ENCODE results near the gene SDF2L1. TPM values are rescaled to one million over a fixed set of nuclear protein-coding genes. Genes with fewer than 3 reads are reported as not detected.

Gene SDF2L1
- total RNA-seq, 2 donors from 2014 or later = 30.5 to 87.2 TPM

DNA sequence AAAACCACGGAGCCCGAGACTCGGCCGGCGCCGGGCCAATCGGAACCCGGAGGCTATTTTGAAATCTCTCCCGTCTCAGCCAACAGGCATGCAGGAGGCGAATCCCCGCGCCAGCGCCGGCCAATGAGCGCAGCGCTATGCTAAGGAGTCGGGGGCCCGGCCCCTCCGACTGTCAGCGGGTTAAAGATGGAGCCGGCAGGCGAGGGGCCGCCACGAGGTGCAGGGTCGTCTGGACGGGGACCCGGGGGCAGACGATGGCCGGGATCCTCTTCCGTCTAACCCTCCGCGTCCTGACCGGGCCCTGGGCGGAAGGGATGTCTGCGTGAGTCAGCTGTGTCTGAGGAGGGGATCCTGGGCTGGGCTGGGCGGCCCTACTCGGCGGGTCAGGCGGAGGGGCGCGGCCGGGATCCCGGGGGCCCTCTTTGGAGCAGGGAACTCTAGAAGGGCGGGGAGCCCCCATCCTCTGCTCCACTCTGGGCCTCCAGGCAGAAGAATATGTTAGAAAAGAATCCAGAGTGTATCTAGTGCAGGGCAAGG is 10.0 kb downstream of the SDF2L1 start:
- TF ChIP-seq, protein P1, sequence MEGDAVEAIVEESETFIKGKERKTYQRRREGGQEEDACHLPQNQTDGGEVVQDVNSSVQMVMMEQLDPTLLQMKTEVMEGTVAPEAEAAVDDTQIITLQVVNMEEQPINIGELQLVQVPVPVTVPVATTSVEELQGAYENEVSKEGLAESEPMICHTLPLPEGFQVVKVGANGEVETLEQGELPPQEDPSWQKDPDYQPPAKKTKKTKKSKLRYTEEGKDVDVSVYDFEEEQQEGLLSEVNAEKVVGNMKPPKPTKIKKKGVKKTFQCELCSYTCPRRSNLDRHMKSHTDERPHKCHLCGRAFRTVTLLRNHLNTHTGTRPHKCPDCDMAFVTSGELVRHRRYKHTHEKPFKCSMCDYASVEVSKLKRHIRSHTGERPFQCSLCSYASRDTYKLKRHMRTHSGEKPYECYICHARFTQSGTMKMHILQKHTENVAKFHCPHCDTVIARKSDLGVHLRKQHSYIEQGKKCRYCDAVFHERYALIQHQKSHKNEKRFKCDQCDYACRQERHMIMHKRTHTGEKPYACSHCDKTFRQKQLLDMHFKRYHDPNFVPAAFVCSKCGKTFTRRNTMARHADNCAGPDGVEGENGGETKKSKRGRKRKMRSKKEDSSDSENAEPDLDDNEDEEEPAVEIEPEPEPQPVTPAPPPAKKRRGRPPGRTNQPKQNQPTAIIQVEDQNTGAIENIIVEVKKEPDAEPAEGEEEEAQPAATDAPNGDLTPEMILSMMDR (IDR thresholded peaks at IDR 0.05) = no peak
- TF ChIP-seq POLR2A (IDR thresholded peaks at IDR 0.05) = no peak
- TF ChIP-seq POLR2AphosphoS5 (IDR thresholded peaks at IDR 0.05) = peak; percentile 79
- DNase-seq (ENCODE audit: low spot score) = peak; percentile 87
- Histone ChIP-seq H3K36me3 (no peaks in the 10 kb centered on the region), H3K4me3 (peak overlapping the region; percentile 28 to 31), H3K4me1 (replicated peaks) (peaks cover 3% of the 10 kb centered on the region), H3K27ac (no peak overlapping the region), H3K9me3 (no peaks in the 10 kb centered on the region), H3K27me3 (replicated peaks; ENCODE audit: insufficient read depth) (no peaks in the 10 kb centered on the region)
- intact Hi-C loops (cut with DNase I) = no loop called here
- WGBS = under 1% methylated on average over 44 of the region's 44 CpGs

DNA sequence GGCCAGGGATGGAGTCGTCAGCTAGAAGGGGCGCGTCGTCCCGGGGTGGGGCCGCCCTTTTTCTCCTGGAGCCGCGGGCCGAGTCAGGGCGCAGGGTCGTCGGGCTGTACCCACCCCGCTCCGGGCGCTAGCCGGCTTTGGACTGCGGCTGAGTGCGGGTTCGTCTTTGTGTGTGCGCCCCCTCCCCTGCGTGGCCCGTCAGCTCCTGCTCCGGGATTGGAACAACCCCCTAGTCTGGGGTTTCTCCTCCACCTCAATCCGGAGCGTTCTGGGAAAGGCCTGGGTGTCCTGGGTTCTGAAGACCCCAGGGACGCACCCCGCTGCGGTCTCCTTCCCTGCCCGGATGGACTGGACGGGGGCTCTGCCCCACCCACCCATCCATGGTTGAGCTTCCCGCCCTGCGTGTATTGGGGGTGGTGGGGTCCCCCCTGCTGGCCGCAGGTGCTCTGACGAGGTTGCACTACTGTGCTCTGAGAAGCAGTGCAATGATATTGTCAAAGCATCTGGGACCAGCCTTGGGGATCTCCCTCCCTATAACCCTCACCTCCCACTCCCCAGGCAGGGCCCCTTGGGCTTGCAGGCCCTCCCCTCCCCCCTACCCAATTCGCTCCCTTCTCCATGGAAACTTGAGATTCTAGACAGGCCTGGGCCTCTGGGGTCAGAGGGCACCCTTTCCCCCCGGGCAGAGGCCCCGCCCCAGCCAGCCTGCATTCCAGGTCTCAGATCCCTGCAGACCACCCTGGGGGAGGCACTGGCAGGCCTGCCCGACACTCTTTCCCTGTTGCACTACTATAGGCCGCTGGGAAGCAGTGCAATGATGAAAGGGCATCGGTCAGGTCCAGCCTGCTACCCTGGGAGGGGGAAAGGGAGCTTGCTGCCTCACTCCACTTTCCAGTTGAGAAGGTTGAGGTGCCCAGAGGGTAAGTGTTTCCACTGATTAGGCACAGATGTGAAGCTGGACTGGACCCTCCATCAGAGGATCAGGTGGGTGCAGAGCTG is 10.7 kb downstream of the SDF2L1 start:
- TF ChIP-seq POLR2AphosphoS5 (IDR thresholded peaks at IDR 0.05) = no peak
- TF ChIP-seq, protein P1 (IDR thresholded peaks at IDR 0.05) = no peak
- no peak for TF ChIP-seq POLR2A (IDR thresholded peaks at IDR 0.05)
- peak overlapping the region; percentile 28 to 31 for H3K4me3 ChIP-seq
- H3K4me1 ChIP-seq (replicated peaks) = peaks cover 3% of the 10 kb centered on the region
- H3K27me3 ChIP-seq (replicated peaks; ENCODE audit: insufficient read depth) = no peaks in the 10 kb centered on the region
- H3K9me3 ChIP-seq = no peaks in the 10 kb centered on the region
- H3K27ac ChIP-seq = no peak overlapping the region
- intact Hi-C loops (cut with DNase I) = no loop called here
- WGBS = 18% methylated on average over 39 of the region's 40 CpGs
- DNase-seq (ENCODE audit: low spot score) = no peak
- H3K36me3 ChIP-seq = no peaks in the 10 kb centered on the region

DNA sequence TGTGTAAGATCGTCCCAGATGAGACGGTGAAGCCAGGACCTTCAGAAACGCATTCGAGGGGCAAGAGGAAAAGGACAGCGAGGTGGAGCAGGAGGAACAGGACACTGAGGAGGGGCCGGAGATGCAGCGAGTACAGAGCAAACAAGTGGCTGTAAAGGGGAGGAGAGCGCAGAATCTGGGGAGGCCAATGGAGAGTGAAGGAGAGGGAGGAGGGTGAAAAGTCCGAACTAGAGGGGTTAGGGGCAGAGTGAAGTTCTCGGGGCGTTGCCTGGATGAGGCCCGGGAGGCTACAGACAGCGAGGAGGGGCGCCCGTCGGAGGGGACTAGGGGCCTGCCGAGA is 14.9 kb downstream of the SDF2L1 start:
- H3K27ac ChIP-seq = no peak overlapping the region
- intact Hi-C loops (cut with DNase I) = no loop called here
- H3K4me1 ChIP-seq (replicated peaks) = no peaks in the 10 kb centered on the region
- H3K27me3 ChIP-seq (replicated peaks; ENCODE audit: insufficient read depth) = no peaks in the 10 kb centered on the region
- TF ChIP-seq POLR2A (IDR thresholded peaks at IDR 0.05) (no peak), POLR2AphosphoS5 (IDR thresholded peaks at IDR 0.05) (no peak)
- TF ChIP-seq, protein P1 (IDR thresholded peaks at IDR 0.05) = no peak
- WGBS = 30% methylated on average over 17 of the region's 17 CpGs
- no peaks in the 10 kb centered on the region for H3K9me3 ChIP-seq
- no peak for DNase-seq (ENCODE audit: low spot score)
- peak overlapping the region; percentile 24 to 41 for H3K4me3 ChIP-seq
- H3K36me3 ChIP-seq = no peaks in the 10 kb centered on the region

DNA sequence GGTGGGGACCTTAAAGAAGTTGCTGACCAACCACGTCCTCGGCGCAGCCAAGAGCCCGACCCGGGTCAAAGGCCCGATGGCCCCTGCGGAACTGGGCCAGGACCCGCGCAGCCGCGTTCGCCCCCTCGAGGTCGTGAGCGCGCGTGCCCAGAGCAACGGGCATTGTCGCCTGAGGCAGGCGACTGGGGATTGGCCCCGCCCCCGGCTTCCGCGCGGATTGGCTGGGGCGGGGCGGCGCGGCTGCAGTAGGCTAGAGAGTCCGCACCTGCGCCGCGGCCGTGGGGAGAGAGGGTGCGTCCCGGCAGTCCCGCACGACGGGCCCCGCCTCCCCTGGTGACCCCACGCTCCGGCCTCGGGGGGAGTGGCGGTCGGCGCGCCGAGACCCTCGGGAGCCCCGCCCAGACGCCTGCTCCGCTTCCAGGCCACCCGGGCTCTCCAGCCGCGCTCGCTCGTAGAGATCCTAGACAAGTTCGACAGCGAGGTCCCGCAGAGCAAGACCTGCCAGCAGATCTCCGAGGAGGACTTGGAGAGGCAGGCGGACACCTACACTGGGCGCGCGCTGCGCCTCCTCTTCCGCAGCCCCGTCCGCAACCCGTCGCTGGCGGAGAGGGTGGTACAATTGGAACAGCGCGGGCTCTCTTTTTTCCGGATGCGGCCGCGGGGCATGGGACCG is 15.4 kb downstream of the SDF2L1 start:
- Histone ChIP-seq H3K27me3 (replicated peaks; ENCODE audit: insufficient read depth) (no peaks in the 10 kb centered on the region), H3K4me3 (peak overlapping the region; percentile 24 to 41), H3K27ac (no peak overlapping the region), H3K4me1 (replicated peaks) (no peaks in the 10 kb centered on the region), H3K36me3 (no peaks in the 10 kb centered on the region), H3K9me3 (no peaks in the 10 kb centered on the region)
- TF ChIP-seq, protein P1 (IDR thresholded peaks at IDR 0.05) = peak in 1 of 4 experiments; percentile 26
- TF ChIP-seq POLR2A (IDR thresholded peaks at IDR 0.05) = peak; percentile 16
- TF ChIP-seq POLR2AphosphoS5 (IDR thresholded peaks at IDR 0.05) = no peak
- WGBS = 3% methylated on average over 56 of the region's 79 CpGs
- intact Hi-C loops (cut with DNase I) = no loop called here
- peak; percentile 49 for DNase-seq (ENCODE audit: low spot score)

All from prostate gland (tissue), 2 donors.